Neural progenitor cell (in vitro differentiated cells): ENCODE results near the gene TRIM23.

Experiments
- CTCF ChIP-seq: fragments of 200-600 bp; sonication (generic); IDR thresholded peaks from 2 replicates; pipeline ENCODE4 v1.5.1; 2017; ENCODE audit warnings: antibody characterized with exemption, mild to moderate bottlenecking
- EZH2 ChIP-seq: fragments of 200-600 bp; sonication (generic); IDR thresholded peaks from 2 replicates; pipeline ENCODE4 v1.6.1; 2017; ENCODE audit warnings: antibody characterized with exemption, mild to moderate bottlenecking, moderate library complexity

- TF ChIP-seq CTCF (no peak), EZH2 (no peak)
These were observed 68.8 kb downstream of the TRIM23 start for GRCh38 chr5:65555287-65555686.
